ENCODE data around the gene RHOT2. TPM values are rescaled to one million over a fixed set of nuclear protein-coding genes. Genes with fewer than 3 reads are reported as not detected.
A peak's percentile ranks its signal among the peaks of the same experiment; 100 is the strongest.

Gene RHOT2
- total and polyA plus RNA-seq, 9 of the 15 experiments (the other 6 are each of a cell fraction or from before 2014, with no cell fraction given), result 5.0 to 373 (median 112) TPM

DNA sequence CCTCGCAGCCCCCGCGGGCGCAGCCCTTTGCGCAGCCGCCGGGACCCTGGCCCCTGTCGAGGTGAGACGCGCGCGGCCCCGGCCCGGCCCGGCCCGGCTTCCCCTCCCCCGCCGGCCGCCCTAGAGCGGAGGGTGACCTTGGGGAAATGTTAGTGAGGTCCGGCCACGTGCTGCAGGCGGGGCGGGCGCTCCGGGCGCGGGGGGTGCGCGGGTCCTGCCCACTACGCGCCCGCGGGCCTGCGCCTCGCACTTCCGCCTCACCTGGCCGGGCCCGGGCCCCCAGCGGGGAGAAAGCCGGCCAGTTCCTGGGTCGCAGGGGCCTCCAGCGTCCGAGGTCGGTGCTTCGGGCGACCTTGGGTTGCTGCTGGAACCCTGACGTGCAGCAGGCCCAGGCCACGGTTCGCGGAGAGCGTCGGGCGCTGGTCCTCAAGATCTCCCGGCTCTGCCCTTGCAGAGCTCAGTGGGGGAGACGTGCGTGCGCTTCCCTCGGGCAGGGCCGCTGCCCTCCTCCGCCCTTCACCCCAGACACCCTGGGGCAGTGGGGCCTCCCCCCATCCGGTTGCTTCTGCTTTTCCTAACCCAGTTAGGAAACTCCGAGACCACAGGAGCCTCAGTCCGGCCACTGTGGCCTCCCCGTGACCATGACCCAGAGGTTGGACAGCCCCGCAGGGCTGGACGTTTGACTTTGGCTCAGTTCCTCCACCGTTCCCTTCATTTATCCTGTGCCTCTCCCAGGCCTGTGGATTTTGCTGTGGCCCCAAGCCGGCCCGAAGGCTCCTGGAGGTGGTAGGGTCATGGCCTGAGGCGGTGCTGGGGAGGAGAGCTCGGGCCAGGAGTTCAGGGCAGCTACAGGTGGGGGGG lies 25.5 kb upstream of the RHOT2 start (continued):
- TF ChIP-seq, protein P1, sequence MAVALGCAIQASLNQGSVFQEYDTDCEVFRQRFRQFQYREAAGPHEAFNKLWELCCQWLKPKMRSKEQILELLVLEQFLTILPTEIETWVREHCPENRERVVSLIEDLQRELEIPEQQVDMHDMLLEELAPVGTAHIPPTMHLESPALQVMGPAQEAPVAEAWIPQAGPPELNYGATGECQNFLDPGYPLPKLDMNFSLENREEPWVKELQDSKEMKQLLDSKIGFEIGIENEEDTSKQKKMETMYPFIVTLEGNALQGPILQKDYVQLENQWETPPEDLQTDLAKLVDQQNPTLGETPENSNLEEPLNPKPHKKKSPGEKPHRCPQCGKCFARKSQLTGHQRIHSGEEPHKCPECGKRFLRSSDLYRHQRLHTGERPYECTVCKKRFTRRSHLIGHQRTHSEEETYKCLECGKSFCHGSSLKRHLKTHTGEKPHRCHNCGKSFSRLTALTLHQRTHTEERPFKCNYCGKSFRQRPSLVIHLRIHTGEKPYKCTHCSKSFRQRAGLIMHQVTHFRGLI (CRISPR knock-in tag; IDR thresholded peaks at IDR 0.05), result no peak
- no peak for TF ChIP-seq ASH1L (IDR thresholded peaks at IDR 0.05; ENCODE audit: borderline replicate concordance, low read depth, partially characterized antibody)
- TF ChIP-seq HSF4 (CRISPR knock-in tag; IDR thresholded peaks at IDR 0.05; ENCODE audit: borderline replicate concordance), result no peak
- no peak for TF ChIP-seq XRCC4 (IDR thresholded peaks at IDR 0.05; ENCODE audit: extremely low read depth, insufficient read depth, insufficient read length)
- 0 out of 4 replicates have a peak, but pooled peaks of 1 of the 2 experiments have one; percentile 22 for TF ChIP-seq HDAC1 (IDR thresholded peaks at IDR 0.05)
- TF ChIP-seq KLF16 (IDR thresholded peaks at IDR 0.05), result no peak
- TF ChIP-seq ZNF766 (CRISPR knock-in tag; conservative IDR thresholded peaks at IDR 0.05), result 0 out of 2 replicates have a peak, but pooled peaks have one; percentile 2
- peak; percentile 60; the same call in 1 of the 2 replicates for TF ChIP-seq ELF2 (CRISPR knock-in tag; IDR thresholded peaks at IDR 0.05)
- peak; percentile 13; the same call in 1 of the 2 replicates for TF ChIP-seq HNRNPL (IDR thresholded peaks at IDR 0.05; ENCODE audit: low read depth, low read length)
- no peak for TF ChIP-seq NR1H2 (CRISPR knock-in tag; IDR thresholded peaks at IDR 0.05)
- TF ChIP-seq E2F3 (CRISPR knock-in tag; IDR thresholded peaks at IDR 0.05), result 0 out of 2 replicates have a peak, but pooled peaks have one; percentile 59
- TF ChIP-seq ZNF444 (CRISPR knock-in tag; IDR thresholded peaks at IDR 0.05), result no peak
- TF ChIP-seq FOXP1 (CRISPR knock-in tag; IDR thresholded peaks at IDR 0.05), result 0 out of 2 replicates have a peak, but pooled peaks have one; percentile 23
- TF ChIP-seq, protein P2, sequence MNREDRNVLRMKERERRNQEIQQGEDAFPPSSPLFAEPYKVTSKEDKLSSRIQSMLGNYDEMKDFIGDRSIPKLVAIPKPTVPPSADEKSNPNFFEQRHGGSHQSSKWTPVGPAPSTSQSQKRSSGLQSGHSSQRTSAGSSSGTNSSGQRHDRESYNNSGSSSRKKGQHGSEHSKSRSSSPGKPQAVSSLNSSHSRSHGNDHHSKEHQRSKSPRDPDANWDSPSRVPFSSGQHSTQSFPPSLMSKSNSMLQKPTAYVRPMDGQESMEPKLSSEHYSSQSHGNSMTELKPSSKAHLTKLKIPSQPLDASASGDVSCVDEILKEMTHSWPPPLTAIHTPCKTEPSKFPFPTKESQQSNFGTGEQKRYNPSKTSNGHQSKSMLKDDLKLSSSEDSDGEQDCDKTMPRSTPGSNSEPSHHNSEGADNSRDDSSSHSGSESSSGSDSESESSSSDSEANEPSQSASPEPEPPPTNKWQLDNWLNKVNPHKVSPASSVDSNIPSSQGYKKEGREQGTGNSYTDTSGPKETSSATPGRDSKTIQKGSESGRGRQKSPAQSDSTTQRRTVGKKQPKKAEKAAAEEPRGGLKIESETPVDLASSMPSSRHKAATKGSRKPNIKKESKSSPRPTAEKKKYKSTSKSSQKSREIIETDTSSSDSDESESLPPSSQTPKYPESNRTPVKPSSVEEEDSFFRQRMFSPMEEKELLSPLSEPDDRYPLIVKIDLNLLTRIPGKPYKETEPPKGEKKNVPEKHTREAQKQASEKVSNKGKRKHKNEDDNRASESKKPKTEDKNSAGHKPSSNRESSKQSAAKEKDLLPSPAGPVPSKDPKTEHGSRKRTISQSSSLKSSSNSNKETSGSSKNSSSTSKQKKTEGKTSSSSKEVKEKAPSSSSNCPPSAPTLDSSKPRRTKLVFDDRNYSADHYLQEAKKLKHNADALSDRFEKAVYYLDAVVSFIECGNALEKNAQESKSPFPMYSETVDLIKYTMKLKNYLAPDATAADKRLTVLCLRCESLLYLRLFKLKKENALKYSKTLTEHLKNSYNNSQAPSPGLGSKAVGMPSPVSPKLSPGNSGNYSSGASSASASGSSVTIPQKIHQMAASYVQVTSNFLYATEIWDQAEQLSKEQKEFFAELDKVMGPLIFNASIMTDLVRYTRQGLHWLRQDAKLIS (CRISPR knock-in tag; IDR thresholded peaks at IDR 0.05), result no peak
- TF ChIP-seq RBFOX2 (IDR thresholded peaks at IDR 0.05; ENCODE audit: low read depth, low read length), result peak; percentile 10
- peak; percentile 28; the same call in 1 of the 2 replicates for TF ChIP-seq KAT7 (CRISPR knock-in tag; IDR thresholded peaks at IDR 0.05; ENCODE audit: borderline replicate concordance)

Data from K562 (cell line).